Effector memory CD4-positive, alpha-beta T cell (primary cell): ENCODE data around the gene KCND1.
A peak's percentile ranks its signal among the peaks of the same experiment; 100 is the strongest.

Experiments used
- DNase-seq, 3 donors: peaks; one replicate each; pipeline ENCODE4 v3.0.0-alpha.2; 2020
- H3K27ac ChIP-seq: 2 replicates; pipeline ENCODE4 v1.7.0; 2013; ENCODE audit warnings: mild to moderate bottlenecking, low read length, moderate library complexity; ENCODE audit not compliant: insufficient read depth, poor library complexity, severe bottlenecking
- H3K27me3 ChIP-seq: replicated peaks from 2 replicates; pipeline ENCODE4 v1.7.0; 2013; ENCODE audit warnings: mild to moderate bottlenecking, low read length; ENCODE audit not compliant: insufficient read depth, control insufficient read depth, poor library complexity, severe bottlenecking
- H3K36me3 ChIP-seq: 2 replicates; pipeline ENCODE4 v1.7.0; 2013; ENCODE audit warnings: mild to moderate bottlenecking, low read length, moderate library complexity; ENCODE audit not compliant: control insufficient read depth, insufficient read depth
- H3K4me1 ChIP-seq: 2 replicates; pipeline ENCODE4 v1.7.0; 2013; ENCODE audit warnings: low read length, mild to moderate bottlenecking; ENCODE audit not compliant: control insufficient read depth, insufficient read depth, poor library complexity, severe bottlenecking
- H3K4me3 ChIP-seq: 2 replicates; pipeline ENCODE4 v1.7.0; 2013; ENCODE audit warnings: low read length, low read depth, mild to moderate bottlenecking; ENCODE audit not compliant: insufficient read depth, poor library complexity, severe bottlenecking
- H3K9me3 ChIP-seq: 2 replicates; pipeline ENCODE4 v1.7.0; 2013; ENCODE audit warnings: mild to moderate bottlenecking, low read length, moderate library complexity; ENCODE audit not compliant: control insufficient read depth

KCND1 gene

DNA sequence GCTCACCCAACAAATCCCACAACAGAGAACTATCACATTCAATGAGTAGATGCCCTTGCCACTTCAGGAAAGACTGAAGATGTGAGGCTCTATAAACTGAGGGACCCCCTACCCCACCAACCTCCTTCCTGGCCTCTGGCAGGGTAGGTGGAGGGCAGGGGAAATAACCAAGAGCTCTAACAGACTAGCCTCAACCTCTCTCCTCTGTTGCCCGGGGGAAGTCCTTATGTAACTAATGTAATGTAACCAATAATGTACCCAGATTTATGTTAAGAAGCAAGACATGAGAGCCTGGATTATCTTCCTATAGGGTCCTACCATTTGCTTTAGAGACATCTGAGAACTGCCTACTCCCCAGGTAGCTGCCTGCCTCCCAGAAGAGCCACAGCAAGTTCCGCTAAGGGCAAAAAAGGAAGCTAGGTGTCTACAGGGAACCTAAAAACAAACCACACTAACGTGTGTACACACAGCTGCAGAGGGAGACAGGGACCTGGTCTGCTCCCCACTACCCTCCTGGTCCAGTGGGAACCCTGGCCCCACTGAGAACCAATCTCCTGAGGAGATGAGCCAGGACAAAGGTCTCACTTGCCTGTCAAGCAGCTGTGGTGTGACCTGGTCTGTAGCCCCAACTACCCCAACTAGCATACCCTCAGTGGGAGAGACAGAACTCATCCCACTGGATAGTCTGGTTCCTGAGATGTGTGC, 32.0 kb downstream of the KCND1 start:
- peak overlapping the region; percentile 25 for H3K4me3 ChIP-seq
- no peak for DNase-seq

DNA sequence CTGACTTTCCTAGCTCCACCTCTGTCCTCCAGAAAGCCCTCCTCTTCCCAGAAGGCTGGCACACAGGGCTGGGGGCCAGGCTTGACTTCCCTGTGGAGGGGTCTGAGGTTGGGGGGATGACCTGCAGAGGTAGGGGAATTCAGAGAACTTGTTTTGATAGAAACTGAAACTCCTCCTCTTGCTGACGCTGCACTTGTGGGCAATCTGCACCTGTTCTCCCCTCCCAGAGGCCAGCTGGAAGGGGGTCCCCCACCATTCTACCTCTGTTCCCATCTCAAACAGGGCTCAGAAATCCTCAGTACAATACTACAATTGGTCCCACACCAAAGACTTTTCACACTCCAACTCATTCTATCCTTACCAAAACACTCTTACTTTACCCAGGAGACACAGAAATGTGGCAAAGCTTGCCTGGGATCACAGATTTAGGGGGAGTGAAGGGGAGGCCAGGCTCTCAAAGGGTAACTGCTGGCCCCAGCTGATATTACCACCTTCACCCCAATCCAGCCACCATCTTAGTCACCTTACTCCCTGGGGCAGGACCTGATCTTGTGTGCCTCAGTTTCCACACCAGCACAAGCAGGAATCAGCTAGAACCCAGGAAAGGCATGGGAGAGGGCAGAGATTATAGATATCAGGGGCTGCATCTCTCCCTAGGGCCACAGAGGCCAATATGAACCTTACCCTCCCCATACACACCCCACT, 32.8 kb downstream of the KCND1 start:
- peaks cover 9% of the 10 kb centered on the region for H3K36me3 ChIP-seq
- peak; percentile 53 to 63 (median 58) for DNase-seq
- H3K4me3 ChIP-seq: no peak overlapping the region
- H3K4me1 ChIP-seq: peaks cover 82% of the 10 kb centered on the region
- peak overlapping the region; percentile 96 for H3K27ac ChIP-seq
- H3K9me3 ChIP-seq: no peaks in the 10 kb centered on the region
- H3K27me3 ChIP-seq: no peaks in the 10 kb centered on the region

More for the DNA sequence above, 32.0 kb downstream of the KCND1 start:
- peak overlapping the region; percentile 96 for H3K27ac ChIP-seq
- no peaks in the 10 kb centered on the region for H3K27me3 ChIP-seq
- peaks cover 4% of the 10 kb centered on the region for H3K36me3 ChIP-seq
- peaks cover 80% of the 10 kb centered on the region for H3K4me1 ChIP-seq
- H3K9me3 ChIP-seq: no peaks in the 10 kb centered on the region

DNA sequence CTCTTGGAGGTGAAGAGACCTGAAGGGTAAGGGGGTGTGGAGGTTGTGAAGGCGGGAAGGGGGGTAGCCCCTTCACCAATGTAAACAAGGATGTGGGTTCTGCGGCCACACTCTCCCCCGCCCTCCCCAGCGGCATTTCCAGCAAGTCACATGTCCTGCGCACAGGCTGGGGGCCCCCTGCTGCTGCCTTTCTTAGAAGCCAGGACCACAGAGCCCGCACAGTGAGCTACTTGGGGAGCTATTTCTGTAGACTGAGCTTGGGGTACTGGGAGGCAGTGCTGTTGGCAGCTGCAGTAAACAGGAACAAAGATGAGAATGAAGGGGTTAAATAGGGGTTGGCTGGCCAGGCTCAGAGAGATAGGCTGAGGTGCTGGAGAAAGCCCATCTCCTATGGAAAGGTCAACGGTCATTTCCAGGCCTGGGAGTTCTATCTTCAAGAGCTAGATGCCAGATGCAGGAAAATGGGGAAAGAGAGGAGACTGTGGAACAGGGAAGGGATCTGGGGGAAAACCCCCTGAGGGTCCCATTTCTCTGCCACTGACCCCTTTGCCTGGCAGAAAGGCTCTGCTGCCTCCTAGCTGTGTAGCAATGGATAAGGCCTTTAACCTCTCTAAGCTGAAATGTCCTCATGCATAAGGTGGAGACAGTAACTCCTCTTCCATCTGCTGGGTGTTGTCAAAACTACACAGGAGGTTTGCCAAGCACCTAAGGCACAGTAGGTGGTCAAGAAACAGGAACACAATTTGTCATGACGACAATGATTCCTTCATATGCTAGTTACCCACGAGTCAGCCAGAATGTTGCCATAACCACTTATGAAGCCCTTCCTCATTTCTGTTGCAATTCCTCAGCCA, 34.4 kb downstream of the KCND1 start:
- H3K4me3 ChIP-seq: peak overlapping the region; percentile 38
- peak; percentile 78 to 86 (median 82) for DNase-seq
- no peaks in the 10 kb centered on the region for H3K27me3 ChIP-seq
- H3K4me1 ChIP-seq: peaks cover 72% of the 10 kb centered on the region
- no peaks in the 10 kb centered on the region for H3K9me3 ChIP-seq
- H3K27ac ChIP-seq: peak overlapping the region; percentile 96
- peaks cover 7% of the 10 kb centered on the region for H3K36me3 ChIP-seq

DNA sequence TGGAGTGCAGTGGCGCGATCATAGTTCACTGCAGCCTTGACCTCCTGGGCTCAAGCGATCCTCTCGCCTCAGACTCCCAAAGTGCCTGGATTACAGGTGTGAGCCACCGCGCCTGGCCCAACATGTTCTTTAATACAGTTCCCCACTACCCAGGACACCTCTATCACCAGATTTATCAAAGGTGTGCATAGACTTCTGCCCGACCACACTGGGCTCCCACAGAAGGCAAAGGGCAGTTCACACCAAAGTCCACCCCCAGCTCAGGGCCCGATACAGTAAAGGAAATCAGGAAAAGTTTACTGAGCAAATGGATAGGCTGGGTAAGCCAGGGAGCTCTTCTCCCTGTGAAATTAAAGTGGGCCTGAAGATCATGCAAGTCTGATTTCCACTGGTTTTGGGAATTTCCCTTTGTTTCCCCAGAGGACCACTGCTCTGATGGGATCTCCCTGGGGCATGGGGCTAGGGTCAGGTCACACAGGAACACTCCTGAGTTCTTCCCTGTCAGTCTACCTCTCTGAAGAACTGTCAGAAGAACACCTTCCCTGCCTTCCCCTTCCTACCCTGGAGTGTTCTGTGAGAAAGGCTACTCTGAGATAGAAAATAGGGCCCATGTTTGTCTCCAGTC, 35.1 kb downstream of the KCND1 start:
- no peak for DNase-seq
- Histone ChIP-seq H3K27me3 (no peaks in the 10 kb centered on the region), H3K4me3 (peak overlapping the region; percentile 38), H3K4me1 (peaks cover 66% of the 10 kb centered on the region), H3K9me3 (no peaks in the 10 kb centered on the region), H3K36me3 (peaks cover 7% of the 10 kb centered on the region), H3K27ac (peak overlapping the region; percentile 96)

DNA sequence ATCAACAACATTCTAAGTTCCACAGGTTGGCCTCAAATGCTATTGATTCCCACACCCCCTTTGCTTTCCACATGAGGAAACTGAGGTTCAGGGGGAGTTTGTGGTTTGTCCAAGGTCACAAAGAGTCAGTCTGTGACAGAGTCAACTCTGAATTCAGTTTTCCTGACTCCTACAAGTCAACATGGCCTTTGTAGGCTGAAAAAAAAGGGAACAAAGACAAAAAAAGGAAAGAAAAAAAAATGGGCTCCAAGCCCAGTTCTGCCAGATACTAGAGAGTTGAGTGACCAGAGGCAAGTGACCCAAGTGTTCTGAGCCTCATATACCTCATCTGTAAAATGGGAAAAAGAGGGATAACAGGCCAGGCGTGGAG, 36.4 kb downstream of the KCND1 start:
- H3K4me1 ChIP-seq: peaks cover 57% of the 10 kb centered on the region

DNA sequence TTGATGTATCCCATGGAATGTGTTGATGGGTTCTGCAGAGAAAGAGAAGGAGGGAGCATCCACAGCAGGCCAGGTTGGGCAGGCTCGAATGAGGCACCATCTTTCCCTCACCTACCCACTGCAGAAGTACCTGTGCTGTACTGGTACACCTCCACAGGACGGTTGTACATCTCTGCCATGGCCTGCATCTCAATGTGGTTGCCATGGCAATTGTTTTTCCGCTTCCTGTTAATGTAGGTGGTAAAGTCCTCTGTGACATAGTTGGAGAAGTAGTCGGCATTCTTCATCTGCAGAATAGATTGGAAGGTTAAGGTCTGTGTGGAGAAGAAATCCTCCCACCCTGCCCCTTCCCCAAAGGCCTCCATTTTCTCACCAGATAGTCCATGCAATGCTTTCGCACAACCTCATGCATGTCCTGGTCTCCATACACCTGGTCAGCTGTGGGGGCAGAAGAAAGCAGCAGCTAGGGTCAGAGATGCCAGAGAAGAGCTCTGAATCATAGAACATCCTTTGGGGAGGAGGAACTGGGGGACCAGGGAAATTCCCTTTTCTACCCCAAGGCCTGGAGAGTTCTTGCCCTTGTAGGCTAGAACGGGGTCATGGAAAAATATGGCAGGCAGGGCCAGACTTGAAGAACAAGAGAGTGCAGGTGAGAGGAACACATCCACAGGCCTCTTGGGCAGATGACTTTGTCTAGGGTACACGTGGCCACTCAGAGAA, 36.9 kb downstream of the KCND1 start:
- DNase-seq: peak in 1 of 3 donors; percentile 25
- H3K9me3 ChIP-seq: no peaks in the 10 kb centered on the region
- H3K36me3 ChIP-seq: peaks cover 7% of the 10 kb centered on the region
- no peak overlapping the region for H3K4me3 ChIP-seq
- no peaks in the 10 kb centered on the region for H3K27me3 ChIP-seq
- H3K27ac ChIP-seq: peak overlapping the region; percentile 74
- peaks cover 52% of the 10 kb centered on the region for H3K4me1 ChIP-seq

More for the DNA sequence above, 36.4 kb downstream of the KCND1 start:
- no peak overlapping the region for H3K4me3 ChIP-seq
- H3K9me3 ChIP-seq: no peaks in the 10 kb centered on the region
- no peaks in the 10 kb centered on the region for H3K27me3 ChIP-seq
- peaks cover 7% of the 10 kb centered on the region for H3K36me3 ChIP-seq
- DNase-seq: no peak
- H3K27ac ChIP-seq: peak overlapping the region; percentile 74

DNA sequence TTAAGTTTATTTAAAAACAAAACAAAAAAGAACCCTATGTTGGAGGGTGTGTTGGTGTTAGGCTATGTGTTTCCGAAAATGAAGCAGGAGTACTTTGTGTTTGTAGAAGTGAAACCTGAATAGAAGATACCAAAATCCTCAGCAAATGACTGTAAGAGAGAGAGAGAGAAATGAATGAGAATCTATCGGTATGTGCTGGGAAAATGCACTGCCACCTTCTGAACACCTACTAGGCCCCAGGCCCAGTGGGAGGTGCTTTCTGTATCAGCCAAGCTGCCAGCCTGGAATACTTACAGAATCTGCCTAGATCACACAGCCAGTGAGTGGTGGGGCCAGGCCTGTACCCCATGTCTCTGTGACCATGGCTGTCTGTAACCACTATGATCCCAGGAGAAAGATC, 37.9 kb downstream of the KCND1 start:
- peak overlapping the region; percentile 74 for H3K27ac ChIP-seq
- no peaks in the 10 kb centered on the region for H3K9me3 ChIP-seq
- H3K27me3 ChIP-seq: no peaks in the 10 kb centered on the region
- DNase-seq: no peak
- H3K4me3 ChIP-seq: no peak overlapping the region
- H3K36me3 ChIP-seq: peaks cover 7% of the 10 kb centered on the region
- peaks cover 42% of the 10 kb centered on the region for H3K4me1 ChIP-seq

DNA sequence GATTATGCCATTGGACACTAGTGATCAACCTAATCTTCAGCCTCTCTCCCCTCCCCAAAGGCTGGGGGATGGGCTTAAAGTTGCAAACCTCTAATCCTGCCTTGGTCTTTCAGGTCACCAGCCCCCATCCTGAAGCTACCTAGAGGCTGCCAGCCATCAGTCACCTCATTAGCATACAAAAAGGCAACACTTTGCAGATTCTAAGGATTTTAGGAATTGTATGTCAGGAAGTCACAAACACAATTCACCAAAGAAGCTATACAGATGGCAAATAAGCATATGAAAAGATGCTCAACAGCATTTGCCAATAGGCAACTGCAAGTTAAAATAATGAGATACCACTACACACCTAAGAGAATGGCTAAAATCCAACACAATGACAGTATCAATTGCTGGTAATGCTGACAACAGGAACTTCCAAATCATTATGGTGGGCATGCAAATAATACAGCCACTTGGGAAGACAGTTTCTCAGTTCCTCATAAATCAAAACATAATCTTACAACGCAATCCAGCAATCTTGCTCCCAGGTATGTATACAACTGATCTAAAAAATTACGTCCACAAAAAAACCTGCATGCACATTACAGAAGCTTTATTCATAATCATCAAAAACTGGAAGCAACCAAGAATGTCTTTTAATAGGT, 43.8 kb downstream of the KCND1 start:
- no peak overlapping the region for H3K27ac ChIP-seq
- H3K4me3 ChIP-seq: no peak overlapping the region
- H3K36me3 ChIP-seq: peaks cover 20% of the 10 kb centered on the region
- H3K9me3 ChIP-seq: no peaks in the 10 kb centered on the region
- no peak for DNase-seq
- H3K27me3 ChIP-seq: no peaks in the 10 kb centered on the region
- peaks cover 12% of the 10 kb centered on the region for H3K4me1 ChIP-seq

DNA sequence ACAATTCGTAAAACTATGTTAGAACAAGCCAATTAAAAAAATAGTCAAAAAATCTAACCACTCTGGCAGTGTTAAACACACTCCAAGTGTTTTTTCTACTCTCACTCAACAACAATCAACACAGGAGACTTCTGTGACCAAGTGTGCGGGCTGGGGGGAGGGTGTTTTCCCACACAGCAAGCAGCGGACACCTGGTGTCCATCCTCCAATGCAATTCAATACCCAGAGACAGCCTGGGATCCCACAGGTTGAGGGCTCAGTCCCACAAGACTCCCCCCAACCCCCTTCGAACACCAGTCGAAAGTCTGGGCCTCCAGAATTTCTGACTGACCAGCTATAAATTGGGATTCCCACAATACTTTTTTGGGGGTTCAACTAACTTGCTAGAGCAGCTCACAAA, 44.5 kb downstream of the KCND1 start:
- no peak overlapping the region for H3K4me3 ChIP-seq
- H3K27me3 ChIP-seq: no peaks in the 10 kb centered on the region
- H3K4me1 ChIP-seq: peaks cover 15% of the 10 kb centered on the region
- H3K36me3 ChIP-seq: peaks cover 20% of the 10 kb centered on the region
- no peak overlapping the region for H3K27ac ChIP-seq
- H3K9me3 ChIP-seq: no peaks in the 10 kb centered on the region
- no peak for DNase-seq
